Head of caudate nucleus (tissue), 42 donors: ENCODE measurements around the gene IAH1.

Experiments
- DNase-seq, 42 donors: peaks; one replicate each; pipeline versions ENCODE4 v3.0.0 to v3.0.0-alpha.2; 2020 to 2021; ENCODE audit warnings: mixed read lengths in 7 of 42
- intact Hi-C: fragments of 100-400 bp; cut with DNase I; formaldehyde crosslinking; loops from one replicate; pipeline ENCODE4 v1.15.0; 2022

IAH1 gene

GRCh38 chr2:9518163-9518562 is 43.8 kb downstream of the IAH1 start:
- peak in 1 of 42 donors; percentile 14 for DNase-seq
- intact Hi-C loops = no loop called here

DNA sequence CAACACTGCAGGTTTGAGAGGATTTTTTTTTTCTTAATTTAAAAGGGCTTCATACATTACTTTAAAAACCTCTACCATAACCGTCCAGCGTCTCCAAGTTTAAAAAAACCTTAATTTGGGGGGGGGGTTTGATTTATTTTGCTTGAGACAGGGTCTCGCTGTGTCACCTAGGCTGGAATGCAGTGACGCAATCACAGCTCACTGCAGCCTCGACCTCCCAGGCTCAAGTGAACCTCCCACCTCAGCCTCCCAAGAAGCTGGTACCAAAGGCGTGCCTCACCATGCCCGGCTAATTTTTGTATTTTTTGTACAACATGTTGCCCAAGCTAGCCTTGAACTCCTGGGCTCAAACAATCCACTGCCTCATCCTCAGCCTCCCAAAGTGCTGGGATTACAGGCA is 44.4 kb downstream of the IAH1 start:
- no peak for DNase-seq
- intact Hi-C loops = no loop called here

DNA sequence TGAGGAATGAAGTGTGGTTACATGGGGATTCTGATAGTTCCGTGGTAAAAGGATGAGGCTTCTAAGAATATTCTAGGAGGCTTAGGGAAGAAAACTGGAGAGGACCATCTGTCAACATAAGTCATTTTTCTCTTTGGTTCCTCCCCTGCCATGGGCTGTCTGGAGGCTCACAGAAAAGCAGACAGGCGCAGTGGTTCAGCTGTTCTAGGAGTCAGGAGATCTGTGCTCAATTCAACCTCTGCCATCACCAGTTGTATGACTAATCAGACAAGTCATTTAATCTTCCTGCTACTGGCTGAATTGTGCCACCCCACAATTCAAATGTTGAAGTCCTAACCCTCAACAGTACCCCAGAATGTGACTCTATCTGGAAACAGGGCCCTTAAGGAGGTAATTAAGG is 44.9 kb downstream of the IAH1 start:
- intact Hi-C loops = no loop called here
- DNase-seq = peak in 1 of 42 donors; percentile 25

DNA sequence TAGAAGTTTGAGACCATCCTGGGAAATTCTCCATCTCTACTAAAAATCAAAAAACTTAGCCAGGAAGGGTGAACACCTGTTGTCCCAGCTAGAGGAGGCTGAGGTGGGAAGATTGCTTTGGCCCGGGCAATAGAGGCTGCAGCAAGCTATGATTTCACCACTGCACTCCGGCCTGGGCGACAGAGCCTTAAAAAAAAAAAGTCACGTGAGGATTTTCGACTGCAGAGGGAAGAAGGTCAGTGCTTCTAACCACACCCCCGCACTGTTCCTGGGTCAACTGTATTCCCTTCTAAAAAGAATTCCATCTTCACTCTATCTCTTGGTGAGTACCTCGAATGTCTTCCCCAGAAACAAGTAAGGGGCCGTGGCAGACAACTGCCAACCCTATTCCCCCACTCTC is 49.9 kb downstream of the IAH1 start:
- no peak for DNase-seq
- intact Hi-C loops = no loop called here

- peak in 2 of 42 donors; percentile 7 to 35 for DNase-seq
- intact Hi-C loops = no loop called here
Observed at GRCh38 chr2:9525266-9525665, 50.9 kb downstream of the IAH1 start.

DNA sequence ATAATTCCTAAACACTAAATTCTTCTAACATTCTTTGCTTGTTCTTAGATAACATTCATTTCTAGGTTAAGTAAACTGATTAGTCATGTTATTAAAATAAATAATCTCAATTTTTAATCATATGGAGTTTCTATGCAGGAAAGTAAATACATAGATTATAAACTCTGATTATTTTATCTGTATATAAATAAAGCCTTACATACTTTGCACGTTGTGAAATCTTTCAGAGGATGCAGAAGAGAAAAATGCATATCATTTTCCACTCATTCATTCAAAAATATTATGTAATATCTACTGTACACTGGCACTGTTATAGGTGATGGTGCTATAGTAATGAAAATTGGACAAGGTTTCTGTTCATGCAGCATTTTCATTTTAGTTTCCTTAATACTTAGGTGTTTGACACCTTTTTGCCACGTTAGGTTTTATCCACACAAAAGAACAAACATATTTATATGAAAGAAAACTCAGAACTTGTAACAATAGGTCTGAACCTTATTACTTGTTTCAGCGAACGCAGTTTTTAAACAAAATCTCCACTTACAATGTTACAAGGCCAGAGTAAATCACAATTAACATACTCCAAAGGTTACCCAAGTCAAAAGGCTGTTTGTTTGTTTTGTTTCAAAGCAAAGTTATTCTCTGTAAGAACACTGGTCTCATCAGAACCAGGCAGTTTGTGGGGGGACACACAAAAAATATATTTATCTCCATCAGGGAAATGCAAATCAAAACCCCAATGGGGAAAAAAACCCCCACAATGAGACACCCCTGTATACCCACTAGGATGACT is 53.8 kb downstream of the IAH1 start:
- intact Hi-C loops = no loop called here
- DNase-seq = no peak

GRCh38 chr2:9532421-9532820 is 58.1 kb downstream of the IAH1 start:
- no peak for DNase-seq
- intact Hi-C loops = no loop called here

GRCh38 chr2:9533663-9534062 is 59.3 kb downstream of the IAH1 start:
- intact Hi-C loops = no loop called here
- no peak for DNase-seq

- no peak for DNase-seq
- intact Hi-C loops = no loop called here
Observed at GRCh38 chr2:9535177-9535576, 60.8 kb downstream of the IAH1 start.

GRCh38 chr2:9536504-9536903 is 62.2 kb downstream of the IAH1 start:
- DNase-seq = no peak
- intact Hi-C loops = no loop called here

GRCh38 chr2:9538000-9538507 is 63.7 kb downstream of the IAH1 start:
- intact Hi-C loops = no loop called here
- no peak for DNase-seq
